Sciatic nerve (tissue), 2 donors: Measurements from ENCODE around the gene EPN2. TPM values are rescaled to one million over a fixed set of nuclear protein-coding genes. Genes with fewer than 3 reads are reported as not detected.

ENCODE experiments used
- ATAC-seq: fragments of 200-7000 bp; cut with Tn5 transposase; one replicate; pipeline ENCODE4 v1.9.1; 2020; ENCODE audit warnings: mild to moderate bottlenecking, moderate library complexity
- DNase-seq: peaks from one replicate; pipeline ENCODE4 v3.0.0-alpha.2; 2020; ENCODE audit warnings: low spot score
- intact Hi-C: fragments of 100-400 bp; cut with DNase I; formaldehyde crosslinking; loops from one replicate; pipeline ENCODE4 v1.14.2; 2022
- total RNA-seq: library from RNA; stranded (reverse); fragmentation: NEBNext Ultra II Directional; extraction: Animal tissue kit (Norgen Biotek cat#: 25700); gene quantifications from one replicate; pipeline ENCODE4 v1.2.1, GENCODE V29; 2021
- donor health status: DM: no; HTN: no; CAD: no.
- donor health status: DM: no; HTN: no; CAD: no.

The EPN2 gene
- total RNA-seq, 1 donor from 2014 or later: 76.6 TPM

DNA sequence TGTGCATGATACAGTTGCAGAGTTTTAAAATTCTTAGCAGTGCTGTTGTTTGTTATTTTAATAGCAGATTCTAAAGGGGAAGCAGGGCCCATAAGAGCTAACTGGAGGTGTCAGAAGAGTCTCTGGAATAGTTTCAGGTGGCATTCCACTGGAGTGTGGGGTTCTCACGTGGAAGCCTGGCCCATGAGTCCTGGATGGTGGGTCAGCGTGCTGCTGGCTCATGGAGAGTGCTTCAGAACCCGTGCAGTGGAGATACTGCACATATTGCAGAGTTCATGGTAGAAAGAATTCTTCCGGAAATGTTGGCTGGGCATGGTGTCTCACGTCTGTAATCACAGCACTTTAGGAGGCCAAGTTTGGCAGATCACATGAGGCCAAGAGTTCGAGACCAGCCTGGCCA is 81.4 kb downstream of the EPN2 start:
- intact Hi-C loops: no loop called here
- ATAC-seq (no peak), DNase-seq (no peak)

DNA sequence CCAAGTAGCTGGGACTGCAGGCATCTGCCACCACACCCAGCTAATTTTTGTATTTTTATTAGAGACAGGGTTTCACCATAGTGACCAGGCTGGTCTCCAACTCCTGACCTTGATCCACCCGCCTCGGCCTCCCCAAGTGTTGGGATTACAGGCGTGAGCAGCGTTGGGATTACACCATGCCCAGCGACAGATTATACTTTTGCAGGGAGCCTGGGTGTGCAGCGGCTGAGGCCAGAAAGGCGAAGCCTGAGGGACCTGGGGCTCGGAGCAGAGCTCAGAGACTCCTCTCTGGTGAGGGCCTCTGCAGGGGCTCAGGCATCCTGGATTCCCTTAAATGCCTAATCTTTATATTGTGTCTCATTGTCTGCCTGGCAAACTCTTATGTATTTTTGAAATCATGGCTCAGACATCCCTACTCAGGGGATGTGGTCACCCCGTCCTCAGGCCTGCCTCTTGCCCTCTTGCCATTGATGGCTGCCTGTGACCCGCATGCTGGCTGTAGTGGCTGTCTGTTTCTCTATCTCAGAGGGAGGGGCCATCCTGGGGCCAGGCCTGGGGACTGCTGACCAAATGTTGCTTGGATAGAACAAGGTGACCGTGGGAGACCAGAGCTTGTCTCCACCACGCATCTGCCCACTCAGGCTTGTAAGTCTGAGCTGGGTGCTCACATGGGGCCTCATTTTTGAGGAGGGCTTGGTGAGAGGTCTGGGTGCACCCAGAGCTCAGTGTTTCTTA is 82.8 kb downstream of the EPN2 start:
- DNase-seq (no peak), ATAC-seq (no peak)
- intact Hi-C loops: no loop called here

DNA sequence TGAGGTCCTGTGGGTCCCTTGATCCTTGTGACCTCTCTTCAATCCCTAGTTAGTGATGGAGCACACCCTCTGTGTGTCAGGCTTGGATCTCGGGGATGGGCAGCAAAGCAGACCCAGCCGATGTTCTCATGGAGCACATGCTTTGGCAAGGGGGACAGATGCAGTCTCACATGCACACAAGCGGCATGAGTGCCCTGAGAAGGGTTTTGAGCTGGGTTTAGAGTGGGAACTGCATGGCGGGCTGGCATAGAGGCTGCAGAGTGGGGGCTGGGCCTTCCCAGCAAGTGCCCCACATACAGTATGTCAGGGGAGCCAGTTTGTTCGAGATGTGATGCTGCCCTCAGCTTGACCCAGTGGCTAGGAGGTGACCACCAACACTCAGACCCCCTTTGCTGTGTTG is 83.7 kb downstream of the EPN2 start:
- no peak for ATAC-seq
- intact Hi-C loops: no loop called here
- no peak for DNase-seq

- ATAC-seq (no peak), DNase-seq (no peak)
Observed at GRCh38 chr17:19321481-19322128, 84.4 kb downstream of the EPN2 start.

DNA sequence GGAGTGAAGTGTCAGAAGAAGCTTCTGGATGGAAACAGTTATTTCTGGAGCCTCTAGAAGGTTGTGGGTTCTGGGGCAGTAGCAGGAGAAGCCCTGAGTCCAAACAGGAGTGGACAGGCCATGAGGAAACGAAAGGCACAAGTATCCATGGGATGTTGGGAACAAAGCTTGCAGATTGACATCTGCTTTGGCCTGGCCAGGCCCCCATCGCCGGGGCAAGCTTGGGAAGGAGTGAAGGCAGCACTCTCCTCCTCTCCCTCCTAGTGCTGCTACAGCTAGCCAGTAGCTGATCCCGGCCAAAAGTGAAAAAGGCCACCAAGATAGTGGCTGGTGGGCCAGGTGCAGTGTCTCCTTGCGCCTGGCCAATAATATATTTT is 85.0 kb downstream of the EPN2 start:
- ATAC-seq (no peak), DNase-seq (no peak)
- intact Hi-C loops: no loop called here

More at GRCh38 chr17:19321481-19322128, 84.4 kb downstream of the EPN2 start:
- intact Hi-C loops: no loop called here

DNA sequence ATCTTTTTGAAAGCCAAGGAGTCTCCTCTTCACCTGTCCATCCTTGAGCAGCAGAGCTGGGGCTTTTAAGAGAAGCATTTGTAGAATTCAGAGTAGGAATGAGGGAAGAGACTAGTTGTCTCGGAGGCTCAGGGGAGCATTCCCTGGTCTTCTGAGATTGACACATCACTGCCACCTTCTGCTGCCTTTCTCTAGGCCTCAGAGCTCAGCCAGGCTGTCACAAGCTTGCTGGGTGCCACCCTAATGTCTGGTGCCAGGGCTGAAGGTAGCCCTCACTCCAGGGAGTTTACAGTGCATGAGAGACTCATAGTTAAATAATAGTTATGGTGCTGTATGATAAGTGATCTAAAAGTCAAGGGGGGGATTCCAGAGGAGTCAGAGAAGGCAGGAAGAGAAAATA is 85.7 kb downstream of the EPN2 start:
- intact Hi-C loops: no loop called here
- no peak for DNase-seq
- no peak for ATAC-seq

DNA sequence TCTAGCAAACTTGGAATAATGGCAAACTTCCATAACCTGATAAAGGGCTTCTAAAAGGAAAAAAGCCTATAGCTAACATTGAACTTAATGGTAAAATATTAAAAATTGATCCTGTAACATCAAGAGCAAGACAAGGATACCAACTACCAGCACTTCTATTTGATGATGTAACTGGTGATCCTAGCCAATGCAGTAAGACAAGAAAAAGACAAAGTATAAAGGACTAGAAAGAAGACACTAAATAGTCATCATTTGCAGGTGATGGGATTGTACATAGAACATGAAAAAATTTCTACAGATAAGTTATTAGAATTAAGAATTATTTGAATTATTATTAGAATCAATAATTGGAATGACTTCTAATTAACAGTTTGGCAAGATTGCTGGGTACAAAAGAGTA is 88.4 kb downstream of the EPN2 start:
- ATAC-seq (no peak), DNase-seq (no peak)
- intact Hi-C loops: no loop called here

GRCh38 chr17:19327031-19327783 is 90.0 kb downstream of the EPN2 start:
- ATAC-seq: peak; percentile 10
- DNase-seq: peak; percentile 36
- intact Hi-C loops: no loop called here

- no peak for ATAC-seq
- peak; percentile 53 for DNase-seq
- intact Hi-C loops: no loop called here
Observed at GRCh38 chr17:19328441-19329061, 91.4 kb downstream of the EPN2 start.

DNA sequence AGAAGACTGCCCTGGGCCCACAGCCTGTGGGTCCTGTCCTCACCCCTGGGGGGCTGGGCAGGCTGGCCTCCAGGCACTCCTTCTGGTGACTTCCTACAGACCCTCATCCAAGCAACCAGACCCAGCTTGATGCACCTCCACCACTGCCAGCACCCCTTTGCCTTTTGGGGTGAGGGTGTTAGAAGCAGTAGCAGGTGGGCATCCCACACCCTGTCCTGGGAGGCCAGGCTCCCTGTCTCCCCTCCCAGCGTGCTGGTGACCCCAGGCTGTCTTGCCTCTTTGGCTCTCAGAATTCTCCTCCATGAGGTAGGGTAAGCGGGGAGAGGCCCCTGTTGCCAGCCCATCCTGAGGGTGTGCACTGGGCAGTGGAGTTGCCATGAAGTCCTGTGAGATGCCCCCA is 92.0 kb downstream of the EPN2 start:
- intact Hi-C loops: no loop called here
- ATAC-seq: no peak
- peak; percentile 31 for DNase-seq

DNA sequence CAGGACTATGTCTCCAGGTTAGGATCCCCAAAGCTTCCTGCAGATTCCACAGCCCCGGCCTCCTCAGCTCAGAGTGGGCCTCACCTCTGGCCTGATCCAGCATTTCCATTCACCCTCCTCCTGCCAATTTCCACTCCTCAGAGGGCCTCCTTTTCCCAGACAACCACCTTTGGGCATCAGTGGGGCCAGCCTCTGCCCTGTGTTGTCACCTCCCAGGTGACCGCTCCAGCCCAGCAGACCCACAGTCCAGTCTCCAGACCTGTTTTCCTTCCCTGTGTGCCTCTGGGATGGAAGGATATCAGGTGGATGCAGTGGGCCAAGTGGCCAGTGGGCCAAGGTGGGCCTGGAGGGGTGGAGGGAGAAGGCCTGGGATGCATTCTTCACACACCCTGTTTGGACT is 92.7 kb downstream of the EPN2 start:
- DNase-seq: peak; percentile 45
- intact Hi-C loops: no loop called here

GRCh38 chr17:19330271-19330670 is 93.1 kb downstream of the EPN2 start:
- intact Hi-C loops: no loop called here

More for the DNA sequence above, 92.7 kb downstream of the EPN2 start:
- no peak for ATAC-seq

DNA sequence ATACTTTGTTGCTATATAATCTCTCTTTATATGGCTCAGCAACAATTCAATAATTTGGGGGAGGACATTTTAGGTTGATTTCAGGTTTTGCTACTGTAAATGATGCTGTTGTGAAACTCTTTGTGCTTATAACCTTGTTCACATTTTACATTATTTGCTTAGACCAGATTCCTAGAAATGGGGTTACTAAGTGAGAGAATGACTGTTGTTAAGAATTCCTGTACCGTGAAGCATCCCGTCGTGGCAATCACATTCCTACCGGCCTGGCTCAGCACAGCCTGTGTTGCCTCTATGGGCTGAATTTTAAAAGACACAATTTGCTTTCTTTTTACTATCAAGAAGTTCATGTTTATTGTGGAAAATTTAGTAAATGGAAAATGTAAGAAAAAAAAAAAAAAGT is 94.0 kb downstream of the EPN2 start:
- DNase-seq (peak; percentile 19), ATAC-seq (no peak)
- intact Hi-C loops: no loop called here

More at GRCh38 chr17:19330271-19330670, 93.1 kb downstream of the EPN2 start:
- ATAC-seq: no peak
- DNase-seq: peak; percentile 35

DNA sequence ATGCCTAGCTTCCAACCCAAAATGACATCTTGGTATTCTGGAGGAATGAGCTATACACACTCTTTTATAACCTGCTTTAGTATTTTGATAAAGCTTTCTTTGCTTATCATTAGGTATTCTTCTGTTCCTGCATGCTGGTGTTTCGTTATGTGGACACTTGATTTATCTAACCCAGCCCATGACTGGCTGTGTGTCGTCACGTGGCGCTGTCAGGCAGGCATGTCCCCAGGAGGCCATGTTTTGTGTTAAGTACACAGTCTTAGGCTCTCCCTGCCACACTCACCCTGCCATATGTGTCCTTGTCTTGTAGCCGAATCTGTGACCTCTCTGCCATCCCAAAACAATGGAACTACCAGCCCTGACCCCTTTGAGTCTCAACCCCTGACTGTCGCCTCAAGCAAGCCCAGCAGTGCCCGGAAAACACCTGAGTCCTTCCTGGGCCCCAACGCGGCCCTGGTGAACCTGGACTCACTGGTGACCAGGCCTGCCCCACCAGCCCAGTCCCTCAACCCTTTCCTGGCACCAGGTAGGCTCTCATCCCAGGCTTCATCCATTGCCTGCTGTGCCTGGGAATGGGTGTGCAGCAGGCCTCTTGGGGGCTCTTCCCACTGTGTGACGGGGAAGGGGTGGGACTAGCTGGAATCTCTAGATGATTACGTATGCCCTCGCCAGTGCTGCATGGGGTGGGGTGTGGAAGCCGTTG is 94.5 kb downstream of the EPN2 start:
- no peak for ATAC-seq
- DNase-seq: peak; percentile 38
- intact Hi-C loops: no loop called here

- intact Hi-C loops: no loop called here
- peak; percentile 58 for DNase-seq
Observed at GRCh38 chr17:19332371-19333131, 95.4 kb downstream of the EPN2 start.

DNA sequence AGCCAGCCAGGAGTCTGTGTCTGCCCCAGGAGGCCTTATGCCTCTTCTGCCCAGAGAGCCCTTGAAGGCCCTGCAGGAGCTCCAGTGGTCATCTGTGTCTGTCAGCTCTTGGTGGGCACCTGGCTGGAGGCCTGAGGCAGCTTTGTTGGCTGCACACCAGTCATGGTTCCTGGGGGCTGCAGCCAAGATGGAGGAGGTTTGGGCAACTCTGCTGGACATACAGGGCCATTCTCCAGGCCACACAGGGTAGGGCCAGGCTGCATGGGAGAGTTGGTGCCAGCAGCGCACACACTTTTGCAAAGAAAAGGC is 95.9 kb downstream of the EPN2 start:
- intact Hi-C loops: no loop called here
- DNase-seq (peak; percentile 44), ATAC-seq (no peak)

More at GRCh38 chr17:19332371-19333131, 95.4 kb downstream of the EPN2 start:
- no peak for ATAC-seq

DNA sequence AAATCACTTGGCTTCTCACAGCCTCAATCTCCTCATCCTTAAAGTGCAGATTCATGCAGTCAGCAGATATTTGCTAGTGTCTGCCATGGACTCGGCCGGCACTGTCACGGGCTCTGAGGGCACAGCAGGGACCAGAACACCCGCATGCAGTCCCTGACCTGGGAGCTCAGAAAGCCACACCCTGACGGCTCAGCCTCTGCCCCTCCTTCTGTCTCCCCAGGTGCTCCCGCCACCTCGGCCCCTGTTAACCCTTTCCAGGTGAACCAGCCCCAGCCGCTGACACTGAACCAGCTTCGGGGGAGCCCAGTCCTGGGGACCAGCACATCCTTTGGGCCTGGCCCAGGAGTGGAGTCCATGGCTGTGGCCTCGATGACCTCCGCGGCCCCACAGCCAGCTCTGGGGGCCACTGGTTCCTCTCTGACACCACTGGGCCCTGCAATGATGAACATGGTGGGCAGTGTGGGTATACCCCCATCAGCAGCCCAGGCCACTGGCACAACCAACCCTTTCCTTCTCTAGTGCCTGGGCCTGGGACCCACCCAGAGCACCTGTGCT is 96.6 kb downstream of the EPN2 start:
- DNase-seq: peak; percentile 51

GRCh38 chr17:19334331-19334730 is 97.2 kb downstream of the EPN2 start:
- DNase-seq (no peak), ATAC-seq (no peak)
- intact Hi-C loops: no loop called here

More for the DNA sequence above, 96.6 kb downstream of the EPN2 start:
- no peak for ATAC-seq
- intact Hi-C loops: no loop called here
